AG20443 (cell line): ENCODE results near the gene ACOX3.

Experiments used
- DNase-seq: peaks from one replicate; pipeline ENCODE4 v3.0.0; 2012; ENCODE audit warnings: low spot score, mixed read lengths

ACOX3 gene

GRCh38 chr4:8319731-8320385 lies 120.7 kb downstream of the ACOX3 start:
- peak; percentile 31 for DNase-seq

GRCh38 chr4:8319061-8319460 lies 121.5 kb downstream of the ACOX3 start:
- no peak for DNase-seq

GRCh38 chr4:8318509-8318908 lies 122.0 kb downstream of the ACOX3 start:
- DNase-seq: no peak

DNA sequence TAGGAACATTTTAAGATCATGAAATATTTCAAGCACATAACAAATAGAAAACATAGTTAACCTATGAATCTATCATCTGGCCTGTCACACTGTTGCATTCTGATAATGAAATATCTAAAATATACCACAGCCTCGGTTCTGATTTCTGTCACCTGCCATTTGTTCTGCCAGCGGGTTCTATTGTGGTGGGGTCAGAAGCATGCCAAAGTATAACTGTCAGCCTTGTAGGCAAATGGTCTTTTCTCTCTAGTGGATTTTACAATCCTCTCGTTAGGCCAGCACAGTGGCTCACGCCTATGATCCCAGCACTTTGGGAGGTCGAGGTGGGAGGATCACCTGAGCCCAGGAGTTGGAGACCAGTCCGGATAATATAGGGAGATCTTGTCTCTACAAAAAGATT lies 123.0 kb downstream of the ACOX3 start:
- DNase-seq: no peak

GRCh38 chr4:8316911-8317351 lies 123.6 kb downstream of the ACOX3 start:
- no peak for DNase-seq
